ENCODE data around the gene FNDC3B.

FNDC3B gene

GRCh38 chr3:172173316-172174254, 134.2 kb downstream of the FNDC3B start:
- DNase-seq = no peak

GRCh38 chr3:172174513-172175253, 135.3 kb downstream of the FNDC3B start:
- DNase-seq = no peak

- no peak for DNase-seq
These were observed 135.8 kb downstream of the FNDC3B start for GRCh38 chr3:172175254-172175599.

- DNase-seq = peak; percentile 56 to 59
These were observed 136.8 kb downstream of the FNDC3B start for GRCh38 chr3:172176061-172176770.

- DNase-seq = no peak
These were observed 137.7 kb downstream of the FNDC3B start for GRCh38 chr3:172177046-172177445.

- DNase-seq = no peak
These were observed 138.5 kb downstream of the FNDC3B start for GRCh38 chr3:172177803-172178316.

GRCh38 chr3:172179680-172180399, 140.5 kb downstream of the FNDC3B start:
- no peak for DNase-seq

GRCh38 chr3:172180473-172180872, 141.1 kb downstream of the FNDC3B start:
- no peak for DNase-seq

GRCh38 chr3:172181932-172182586, 142.7 kb downstream of the FNDC3B start:
- no peak for DNase-seq

- no peak for DNase-seq
These were observed 143.4 kb downstream of the FNDC3B start for GRCh38 chr3:172182797-172183196.

GRCh38 chr3:172184106-172184822, 144.9 kb downstream of the FNDC3B start:
- DNase-seq = no peak

- DNase-seq = peak; percentile 18 to 79
These were observed 146.5 kb downstream of the FNDC3B start for GRCh38 chr3:172185907-172186306.

GRCh38 chr3:172186607-172187006, 147.2 kb downstream of the FNDC3B start:
- no peak for DNase-seq

- no peak for DNase-seq
These were observed 148.1 kb downstream of the FNDC3B start for GRCh38 chr3:172187511-172187910.

GRCh38 chr3:172188511-172188910, 149.1 kb downstream of the FNDC3B start:
- DNase-seq = no peak

GRCh38 chr3:172189213-172189612, 149.8 kb downstream of the FNDC3B start:
- no peak for DNase-seq

GRCh38 chr3:172189987-172190603, 150.7 kb downstream of the FNDC3B start:
- DNase-seq = no peak

- no peak for DNase-seq
These were observed 151.6 kb downstream of the FNDC3B start for GRCh38 chr3:172190980-172191379.

GRCh38 chr3:172191629-172192028, 152.3 kb downstream of the FNDC3B start:
- DNase-seq = no peak

- no peak for DNase-seq
These were observed 153.5 kb downstream of the FNDC3B start for GRCh38 chr3:172192830-172193415.

Measured in inflammatory macrophage (primary cell).